Suprapubic skin (tissue), 3 donors: ENCODE data around the gene TIGD3.

Source experiments
- EP300 ChIP-seq: sonication (generic); formaldehyde crosslinking; IDR thresholded peaks from one replicate; pipeline ENCODE4 v1.6.1; 2017; ENCODE audit warnings: antibody characterized with exemption
- TF ChIP-seq, protein P1 (sequence below), 2 donors: fragments of 200-600 bp in 1 of 2; fragments of 450-650 bp in 1 of 2; sonication (generic) in 1 of 2; IDR thresholded peaks; one replicate each; pipeline ENCODE4 v1.5.1; 2016 to 2019; ENCODE audit warnings: antibody characterized with exemption in 2 of 2, mild to moderate bottlenecking in 1 of 2, moderate library complexity in 1 of 2

DNA sequence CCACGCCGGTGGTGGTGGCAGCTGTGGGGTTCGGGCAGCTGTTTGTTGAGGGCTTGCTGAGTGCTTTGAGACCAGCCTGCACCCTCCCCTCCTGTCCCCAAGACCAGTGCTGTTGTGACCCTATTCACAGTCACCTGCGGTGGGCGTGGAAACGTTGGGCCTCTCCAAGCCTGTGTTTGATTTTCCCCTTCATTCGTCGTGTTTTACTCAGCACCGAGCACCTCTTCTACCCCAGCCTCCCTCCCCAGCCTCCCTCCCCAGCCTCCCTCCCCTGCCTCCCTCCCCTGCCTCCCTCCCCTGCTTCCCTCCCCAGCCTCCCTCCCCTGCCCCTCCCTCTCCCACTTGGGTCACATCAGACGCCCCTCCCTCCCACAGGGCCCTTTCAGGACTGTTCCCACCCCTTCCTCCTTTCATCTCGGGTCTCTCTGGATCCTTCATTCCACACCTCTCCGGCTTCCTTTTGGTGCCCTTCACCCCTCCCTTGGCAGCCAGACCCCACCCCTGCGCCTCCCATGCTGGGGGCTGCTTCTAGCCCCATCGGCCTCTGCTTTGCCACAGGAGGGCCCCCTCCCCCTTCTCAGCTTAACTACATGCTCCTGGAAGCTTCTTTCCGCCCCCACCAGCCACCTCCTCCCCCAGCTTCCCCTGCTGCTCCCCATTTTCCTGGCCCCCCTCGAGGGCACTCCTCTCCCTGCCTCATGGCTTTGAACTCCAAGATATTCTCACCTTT lies 46.7 kb downstream of the TIGD3 start:
- TF ChIP-seq, protein P1, sequence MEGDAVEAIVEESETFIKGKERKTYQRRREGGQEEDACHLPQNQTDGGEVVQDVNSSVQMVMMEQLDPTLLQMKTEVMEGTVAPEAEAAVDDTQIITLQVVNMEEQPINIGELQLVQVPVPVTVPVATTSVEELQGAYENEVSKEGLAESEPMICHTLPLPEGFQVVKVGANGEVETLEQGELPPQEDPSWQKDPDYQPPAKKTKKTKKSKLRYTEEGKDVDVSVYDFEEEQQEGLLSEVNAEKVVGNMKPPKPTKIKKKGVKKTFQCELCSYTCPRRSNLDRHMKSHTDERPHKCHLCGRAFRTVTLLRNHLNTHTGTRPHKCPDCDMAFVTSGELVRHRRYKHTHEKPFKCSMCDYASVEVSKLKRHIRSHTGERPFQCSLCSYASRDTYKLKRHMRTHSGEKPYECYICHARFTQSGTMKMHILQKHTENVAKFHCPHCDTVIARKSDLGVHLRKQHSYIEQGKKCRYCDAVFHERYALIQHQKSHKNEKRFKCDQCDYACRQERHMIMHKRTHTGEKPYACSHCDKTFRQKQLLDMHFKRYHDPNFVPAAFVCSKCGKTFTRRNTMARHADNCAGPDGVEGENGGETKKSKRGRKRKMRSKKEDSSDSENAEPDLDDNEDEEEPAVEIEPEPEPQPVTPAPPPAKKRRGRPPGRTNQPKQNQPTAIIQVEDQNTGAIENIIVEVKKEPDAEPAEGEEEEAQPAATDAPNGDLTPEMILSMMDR (IDR thresholded peaks at IDR 0.05), result no peak
- no peak for TF ChIP-seq EP300
